Activated T-helper 1 cell treated with anti-CD3 and anti-CD28 coated beads, Interleukin-12 subunit alpha, Interleukin-12 subunit beta, Interleukin-2, Interleukin-4 antibody, amounts not matched to agents 30 ng/mL and 10 ng/mL and 1 ng/mL, durations not matched to agents 14 hours and 24 hours and 36 hours (primary cell): ENCODE data around the gene DIP2B. TPM values are rescaled to one million over a fixed set of nuclear protein-coding genes. Genes with fewer than 3 reads are reported as not detected.
"Not testable (repeated sequence)": the region's sequence is repeated elsewhere in the genome, so short reads cannot be mapped to it uniquely, and the experiment has no call there.

ENCODE experiments used
- DNase-seq: peaks from one replicate; pipeline ENCODE4 v3.0.0; 2021; ENCODE audit warnings: low spot score
- H3K27ac Mint-ChIP-seq: one replicate; pipeline ENCODE4 v1.8.0; 2021; ENCODE audit warnings: mild to moderate bottlenecking, mixed read lengths
- H3K27me3 Mint-ChIP-seq: one replicate; pipeline ENCODE4 v1.8.0; 2022; ENCODE audit warnings: mild to moderate bottlenecking, moderate library complexity, mixed read lengths; ENCODE audit not compliant: insufficient read depth
- H3K36me3 Mint-ChIP-seq: one replicate; pipeline ENCODE4 v1.8.0; 2021; ENCODE audit warnings: low read depth, mixed read lengths
- H3K4me1 Mint-ChIP-seq: one replicate; pipeline ENCODE4 v1.8.0; 2021; ENCODE audit warnings: low read depth, mixed read lengths
- H3K4me3 Mint-ChIP-seq: one replicate; pipeline ENCODE4 v1.8.0; 2021; ENCODE audit warnings: mild to moderate bottlenecking, moderate library complexity, mixed read lengths
- H3K9me3 Mint-ChIP-seq: one replicate; pipeline ENCODE4 v1.8.0; 2021; ENCODE audit warnings: mixed read lengths
- intact Hi-C: fragments of 100-400 bp; cut with micrococcal nuclease; formaldehyde crosslinking; loops from one replicate; pipeline ENCODE4 v1.15.1; 2024
- total RNA-seq: library from RNA; stranded (reverse); gene quantifications from 2 replicates; pipeline ENCODE4 v1.2.3, GENCODE V29; 2022

The DIP2B gene, protein sequence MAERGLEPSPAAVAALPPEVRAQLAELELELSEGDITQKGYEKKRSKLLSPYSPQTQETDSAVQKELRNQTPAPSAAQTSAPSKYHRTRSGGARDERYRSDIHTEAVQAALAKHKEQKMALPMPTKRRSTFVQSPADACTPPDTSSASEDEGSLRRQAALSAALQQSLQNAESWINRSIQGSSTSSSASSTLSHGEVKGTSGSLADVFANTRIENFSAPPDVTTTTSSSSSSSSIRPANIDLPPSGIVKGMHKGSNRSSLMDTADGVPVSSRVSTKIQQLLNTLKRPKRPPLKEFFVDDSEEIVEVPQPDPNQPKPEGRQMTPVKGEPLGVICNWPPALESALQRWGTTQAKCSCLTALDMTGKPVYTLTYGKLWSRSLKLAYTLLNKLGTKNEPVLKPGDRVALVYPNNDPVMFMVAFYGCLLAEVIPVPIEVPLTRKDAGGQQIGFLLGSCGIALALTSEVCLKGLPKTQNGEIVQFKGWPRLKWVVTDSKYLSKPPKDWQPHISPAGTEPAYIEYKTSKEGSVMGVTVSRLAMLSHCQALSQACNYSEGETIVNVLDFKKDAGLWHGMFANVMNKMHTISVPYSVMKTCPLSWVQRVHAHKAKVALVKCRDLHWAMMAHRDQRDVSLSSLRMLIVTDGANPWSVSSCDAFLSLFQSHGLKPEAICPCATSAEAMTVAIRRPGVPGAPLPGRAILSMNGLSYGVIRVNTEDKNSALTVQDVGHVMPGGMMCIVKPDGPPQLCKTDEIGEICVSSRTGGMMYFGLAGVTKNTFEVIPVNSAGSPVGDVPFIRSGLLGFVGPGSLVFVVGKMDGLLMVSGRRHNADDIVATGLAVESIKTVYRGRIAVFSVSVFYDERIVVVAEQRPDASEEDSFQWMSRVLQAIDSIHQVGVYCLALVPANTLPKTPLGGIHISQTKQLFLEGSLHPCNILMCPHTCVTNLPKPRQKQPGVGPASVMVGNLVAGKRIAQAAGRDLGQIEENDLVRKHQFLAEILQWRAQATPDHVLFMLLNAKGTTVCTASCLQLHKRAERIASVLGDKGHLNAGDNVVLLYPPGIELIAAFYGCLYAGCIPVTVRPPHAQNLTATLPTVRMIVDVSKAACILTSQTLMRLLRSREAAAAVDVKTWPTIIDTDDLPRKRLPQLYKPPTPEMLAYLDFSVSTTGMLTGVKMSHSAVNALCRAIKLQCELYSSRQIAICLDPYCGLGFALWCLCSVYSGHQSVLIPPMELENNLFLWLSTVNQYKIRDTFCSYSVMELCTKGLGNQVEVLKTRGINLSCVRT (N-terminal part only)
- total RNA-seq, result 26.7 and 27.6 TPM in 2 replicates

DNA sequence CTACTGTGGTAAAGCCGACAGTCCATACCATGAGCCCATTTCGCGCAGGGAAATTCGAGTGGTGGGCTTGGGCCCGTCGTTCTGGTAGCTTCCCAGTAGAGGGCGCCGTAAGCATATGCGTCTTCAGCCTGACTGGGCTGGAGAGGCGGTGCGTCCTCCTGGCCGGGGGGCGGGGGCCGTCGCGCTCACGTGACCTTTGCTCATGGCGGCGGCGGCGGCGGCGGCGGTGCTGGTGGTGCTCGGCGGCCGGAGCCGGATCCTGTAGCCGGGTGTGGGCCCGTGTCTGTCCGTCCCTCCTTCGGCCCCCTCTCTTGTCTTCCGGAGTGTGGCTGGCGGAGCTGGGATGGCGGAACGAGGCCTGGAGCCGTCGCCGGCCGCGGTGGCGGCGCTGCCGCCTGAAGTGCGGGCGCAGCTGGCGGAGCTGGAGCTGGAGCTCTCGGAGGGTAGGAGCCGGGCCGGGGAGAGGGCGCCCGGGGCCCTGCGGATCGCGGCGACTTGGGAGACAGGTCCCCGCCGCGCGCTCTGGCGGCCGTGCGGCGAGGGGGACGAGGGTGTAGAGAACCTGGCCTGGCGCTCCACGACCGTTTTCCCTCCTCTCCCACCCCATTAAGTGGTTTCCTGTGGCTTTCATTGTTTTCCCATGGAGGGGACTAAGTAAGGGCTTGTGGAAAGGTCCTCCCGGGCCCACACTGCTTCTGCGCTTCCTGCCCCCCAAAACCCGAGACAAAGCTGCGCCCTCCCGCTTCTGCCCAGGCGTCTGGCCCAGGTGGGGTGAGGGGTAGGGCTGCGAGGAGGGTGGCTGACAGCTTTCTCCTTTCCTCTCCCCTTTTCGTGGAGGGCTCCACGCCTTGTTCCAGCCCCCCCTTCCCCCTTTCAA, at the start of gene DIP2B:
TSS of gene DIP2B (plus strand) at position 188 of the 877 bp plus-strand sequence. CDS start at position 344, 156 bp downstream.
- peaks cover 53% of the 10 kb centered on the region for H3K4me1 Mint-ChIP-seq
- peak; percentile 93 for DNase-seq
- intact Hi-C loops, result loop anchor here (1.0 to 10.0 kb wide), 8 partner anchors 12 to 820 kb away; partner anchors contain the start of genes ATF1 and BIN2
- peaks cover 5% of the 10 kb centered on the region for H3K36me3 Mint-ChIP-seq
- H3K4me3 Mint-ChIP-seq, result peak within 1 kb of the TSS; percentile 95
- H3K9me3 Mint-ChIP-seq, result no peaks in the 10 kb centered on the region
- H3K27me3 Mint-ChIP-seq, result peaks cover 2% of the 10 kb centered on the region
- peak within 1 kb of the TSS; percentile 95 for H3K27ac Mint-ChIP-seq

DNA sequence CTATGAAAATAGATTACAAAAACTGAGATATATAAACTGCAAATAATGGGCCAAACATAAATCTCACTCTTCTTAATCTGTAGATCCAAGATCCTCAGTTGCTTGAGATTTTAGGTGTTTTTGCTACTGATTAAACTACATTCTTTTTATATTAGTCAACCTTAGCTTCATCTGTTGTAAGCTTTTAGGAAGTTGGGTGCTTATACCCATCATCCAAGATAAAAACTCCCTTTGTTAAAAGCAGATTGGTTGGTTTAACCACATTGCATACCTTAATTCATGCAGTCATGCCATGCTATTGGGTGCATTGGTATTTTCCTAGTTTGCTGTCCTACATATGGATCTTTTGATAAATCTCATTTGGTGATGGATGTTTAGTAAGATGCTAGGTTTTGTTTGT, 46.2 kb upstream of the DIP2B start:
- no peaks in the 10 kb centered on the region for H3K27me3 Mint-ChIP-seq
- no peak overlapping the region for H3K27ac Mint-ChIP-seq
- H3K9me3 Mint-ChIP-seq, result no peaks in the 10 kb centered on the region
- peaks cover 30% of the 10 kb centered on the region for H3K36me3 Mint-ChIP-seq
- intact Hi-C loops, result no loop called here
- no peak overlapping the region for H3K4me3 Mint-ChIP-seq
- no peaks in the 10 kb centered on the region for H3K4me1 Mint-ChIP-seq
- no peak for DNase-seq

DNA sequence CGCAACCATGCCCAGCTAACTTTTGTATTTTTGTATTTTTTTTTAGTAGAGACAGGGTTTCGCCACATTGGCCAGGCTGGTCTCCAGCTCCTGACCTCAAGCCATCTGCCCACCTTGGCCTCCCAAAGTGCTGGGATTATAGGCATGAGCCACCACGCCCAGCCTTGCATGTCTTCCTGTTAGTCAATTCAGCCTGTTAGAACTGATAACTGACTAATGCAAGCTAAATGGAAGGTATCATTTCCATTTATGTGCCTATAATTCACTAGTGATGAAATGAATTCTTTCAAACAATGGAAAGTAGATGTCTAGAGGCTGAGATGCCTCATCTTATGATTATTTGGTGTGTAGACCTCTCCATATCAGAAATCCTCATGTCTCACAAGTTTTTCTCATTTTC, 37.3 kb upstream of the DIP2B start:
- Mint-ChIP-seq H3K4me3 (no peak overlapping the region), H3K27ac (peak overlapping the region; percentile 28), H3K4me1 (no peaks in the 10 kb centered on the region), H3K36me3 (peaks cover 52% of the 10 kb centered on the region), H3K27me3 (no peaks in the 10 kb centered on the region), H3K9me3 (peaks cover 5% of the 10 kb centered on the region)
- DNase-seq, result no peak
- intact Hi-C loops, result no loop called here

DNA sequence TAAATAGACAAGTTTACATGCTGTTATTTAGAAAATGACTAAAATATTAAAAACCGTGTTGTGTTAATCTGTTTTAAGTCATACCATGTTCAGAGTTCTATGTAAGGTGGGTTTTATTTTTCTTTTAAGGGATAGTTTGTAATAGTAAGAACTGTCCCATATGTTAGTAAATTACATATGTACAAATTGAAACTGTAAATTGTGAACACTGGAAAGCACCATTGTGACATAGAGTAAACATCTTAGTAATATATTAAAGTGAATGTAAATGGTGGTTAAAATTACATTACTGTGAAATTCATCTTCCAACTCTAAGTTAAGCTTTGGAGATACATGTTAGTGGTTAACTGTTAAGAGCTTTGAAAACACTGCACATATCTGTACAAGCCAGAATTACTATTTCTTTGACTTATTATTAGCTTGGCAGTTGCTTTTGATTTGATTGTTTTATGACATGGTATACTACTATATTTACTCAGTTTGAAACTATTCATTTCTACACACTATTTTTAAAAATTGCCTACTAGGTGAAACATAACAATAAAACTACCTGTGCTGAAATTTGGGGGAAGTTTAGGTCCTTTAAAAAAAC, 27.4 kb upstream of the DIP2B start:
- H3K4me3 Mint-ChIP-seq, result no peak overlapping the region
- H3K27me3 Mint-ChIP-seq, result no peaks in the 10 kb centered on the region
- no peaks in the 10 kb centered on the region for H3K4me1 Mint-ChIP-seq
- intact Hi-C loops, result no loop called here
- H3K27ac Mint-ChIP-seq, result no peak overlapping the region
- peaks cover 32% of the 10 kb centered on the region for H3K36me3 Mint-ChIP-seq
- H3K9me3 Mint-ChIP-seq, result no peaks in the 10 kb centered on the region
- DNase-seq, result no peak

DNA sequence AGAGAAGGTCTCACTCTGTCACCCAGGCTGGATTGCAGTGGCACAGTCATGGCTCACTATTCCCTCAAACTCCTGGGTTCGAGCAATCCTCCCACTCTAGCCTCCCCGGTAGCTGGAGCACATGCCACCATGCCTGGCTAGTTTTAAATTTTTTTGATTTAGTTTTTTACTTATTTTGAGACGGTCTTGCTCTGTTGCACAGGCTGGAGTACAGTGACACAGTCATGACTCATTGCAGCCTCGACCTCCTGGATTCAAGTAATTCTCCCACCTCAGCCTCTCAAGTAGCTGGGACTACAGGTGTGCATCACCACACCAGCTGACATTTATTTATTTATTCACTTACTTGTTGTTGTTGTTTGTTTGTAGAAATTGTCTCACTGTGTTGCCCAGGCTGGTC, 22.2 kb upstream of the DIP2B start:
- H3K9me3 Mint-ChIP-seq, result no peaks in the 10 kb centered on the region
- intact Hi-C loops, result no loop called here
- H3K4me3 Mint-ChIP-seq, result no peak overlapping the region
- H3K27me3 Mint-ChIP-seq, result no peaks in the 10 kb centered on the region
- no peak for DNase-seq
- H3K27ac Mint-ChIP-seq, result no peak overlapping the region
- peaks cover 6% of the 10 kb centered on the region for H3K36me3 Mint-ChIP-seq
- no peaks in the 10 kb centered on the region for H3K4me1 Mint-ChIP-seq

DNA sequence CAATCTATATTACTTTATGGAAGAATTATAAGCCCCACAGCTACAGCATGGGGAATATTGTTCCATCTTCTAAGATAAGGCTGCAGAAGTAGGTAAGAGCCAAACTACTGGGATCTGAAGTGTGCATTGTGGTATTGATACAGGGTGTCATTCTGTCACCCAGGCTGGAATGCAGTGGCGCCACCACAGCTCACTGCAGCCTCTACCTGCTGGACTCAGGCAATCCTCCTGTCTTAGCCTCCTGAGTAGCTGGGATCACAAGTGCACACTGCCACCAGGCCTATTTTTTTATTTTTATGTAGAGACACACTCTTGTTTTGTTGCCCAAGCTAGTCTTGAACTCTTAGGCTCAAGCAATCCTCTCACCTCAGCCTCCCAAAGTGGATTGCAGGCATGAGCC, 21.3 kb upstream of the DIP2B start:
- H3K36me3 Mint-ChIP-seq, result peaks cover 3% of the 10 kb centered on the region
- no peak overlapping the region for H3K27ac Mint-ChIP-seq
- intact Hi-C loops, result no loop called here
- no peaks in the 10 kb centered on the region for H3K9me3 Mint-ChIP-seq
- H3K27me3 Mint-ChIP-seq, result no peaks in the 10 kb centered on the region
- no peak overlapping the region for H3K4me3 Mint-ChIP-seq
- DNase-seq, result no peak
- H3K4me1 Mint-ChIP-seq, result no peaks in the 10 kb centered on the region

DNA sequence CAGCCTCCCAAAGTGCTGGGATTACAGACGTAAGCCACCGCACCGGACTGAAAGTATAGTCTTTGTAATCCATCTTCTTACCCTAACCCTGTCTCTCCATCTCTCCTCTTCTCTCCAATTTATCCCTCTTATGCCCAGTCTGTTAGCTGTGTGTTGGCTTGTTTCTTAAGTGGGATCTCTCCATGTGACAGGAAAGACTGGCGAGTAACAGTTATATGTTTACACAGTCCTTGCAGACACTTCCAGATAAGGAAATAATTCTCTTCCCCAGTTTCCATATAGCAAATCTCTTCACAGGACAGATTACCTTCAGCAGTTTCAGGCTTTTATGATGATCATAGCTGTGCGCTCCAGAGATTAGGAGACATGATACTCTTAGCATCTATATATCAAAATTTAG, 16.0 kb upstream of the DIP2B start:
- intact Hi-C loops, result no loop called here
- DNase-seq, result no peak
- Mint-ChIP-seq H3K27me3 (no peaks in the 10 kb centered on the region), H3K4me1 (no peaks in the 10 kb centered on the region), H3K4me3 (no peak overlapping the region), H3K36me3 (peaks cover 4% of the 10 kb centered on the region), H3K27ac (no peak overlapping the region), H3K9me3 (peaks cover 25% of the 10 kb centered on the region)

DNA sequence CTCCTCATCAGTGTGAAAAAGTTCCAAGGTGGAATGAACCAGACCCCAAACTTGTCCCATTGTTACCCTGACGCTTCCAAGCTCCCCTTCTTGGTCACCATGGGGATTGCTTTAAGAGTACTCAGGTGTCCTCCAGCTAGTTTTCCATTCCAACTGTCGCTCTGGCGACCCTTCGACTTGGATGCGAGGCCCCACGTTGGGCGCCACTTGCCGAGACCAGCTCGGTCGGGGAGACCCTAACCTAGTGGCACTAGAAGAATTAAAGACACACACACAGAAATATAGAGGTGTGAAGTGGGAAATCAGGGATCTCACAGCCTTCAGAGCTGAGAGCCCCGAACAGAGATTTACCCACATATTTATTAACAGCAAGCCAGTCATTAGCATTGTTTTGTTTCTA, 6.7 kb upstream of the DIP2B start:
- H3K4me1 Mint-ChIP-seq, intact Hi-C loops, H3K27ac Mint-ChIP-seq, H3K36me3 Mint-ChIP-seq, H3K4me3 Mint-ChIP-seq, DNase-seq, H3K27me3 Mint-ChIP-seq: not testable (repeated sequence)
- H3K9me3 Mint-ChIP-seq, result peaks cover 51% of the 10 kb centered on the region

DNA sequence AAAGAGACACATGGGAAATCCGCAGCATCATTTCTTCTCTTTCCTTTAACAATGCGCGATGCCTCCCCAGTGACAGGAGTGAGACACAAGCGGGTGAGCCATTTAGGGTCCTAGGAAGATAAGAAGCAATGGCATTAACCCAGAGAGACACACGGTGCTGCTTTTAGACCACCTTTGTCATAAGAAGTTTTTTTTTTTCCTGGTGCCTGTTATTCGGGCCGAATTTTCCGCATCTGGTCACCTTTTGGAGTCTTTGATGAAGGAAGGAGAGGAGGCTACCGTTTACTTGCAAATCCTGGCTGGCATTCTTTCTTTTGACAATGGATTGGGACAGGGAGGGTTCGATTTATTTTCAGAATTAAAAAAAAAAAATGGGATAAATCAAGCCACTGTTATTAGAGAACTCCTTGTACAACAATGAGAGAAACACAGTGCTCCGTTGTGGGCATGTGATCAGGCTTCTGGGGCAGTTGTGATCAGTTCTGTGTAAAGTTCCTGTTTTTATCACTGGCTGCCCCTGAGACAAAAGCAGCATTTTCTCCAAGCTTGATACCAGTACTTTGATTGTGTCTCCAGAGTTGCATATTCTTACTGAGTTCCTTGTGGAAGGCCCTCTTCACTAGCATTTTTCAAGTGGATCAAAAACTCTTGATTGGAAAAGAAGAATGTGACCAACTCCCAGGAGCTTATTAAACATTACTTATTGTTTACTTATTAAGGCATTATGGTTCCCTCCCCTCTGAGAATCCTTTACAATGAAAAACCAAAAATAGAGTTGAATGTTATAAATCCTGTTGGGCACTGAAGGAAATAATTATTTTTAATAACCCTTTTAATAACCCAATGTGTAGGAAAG, 1.1 kb downstream of the DIP2B start:
- Mint-ChIP-seq H3K4me3 (peak overlapping the region; percentile 95), H3K9me3 (no peaks in the 10 kb centered on the region), H3K36me3 (peaks cover 5% of the 10 kb centered on the region), H3K27me3 (peaks cover 2% of the 10 kb centered on the region), H3K27ac (peak overlapping the region; percentile 95), H3K4me1 (peaks cover 53% of the 10 kb centered on the region)
- DNase-seq, result no peak
- intact Hi-C loops, result loop anchor here (1.0 to 10.0 kb wide), 5 partner anchors 11 to 819 kb away; partner anchors contain the start of genes ATF1 and BIN2

DNA sequence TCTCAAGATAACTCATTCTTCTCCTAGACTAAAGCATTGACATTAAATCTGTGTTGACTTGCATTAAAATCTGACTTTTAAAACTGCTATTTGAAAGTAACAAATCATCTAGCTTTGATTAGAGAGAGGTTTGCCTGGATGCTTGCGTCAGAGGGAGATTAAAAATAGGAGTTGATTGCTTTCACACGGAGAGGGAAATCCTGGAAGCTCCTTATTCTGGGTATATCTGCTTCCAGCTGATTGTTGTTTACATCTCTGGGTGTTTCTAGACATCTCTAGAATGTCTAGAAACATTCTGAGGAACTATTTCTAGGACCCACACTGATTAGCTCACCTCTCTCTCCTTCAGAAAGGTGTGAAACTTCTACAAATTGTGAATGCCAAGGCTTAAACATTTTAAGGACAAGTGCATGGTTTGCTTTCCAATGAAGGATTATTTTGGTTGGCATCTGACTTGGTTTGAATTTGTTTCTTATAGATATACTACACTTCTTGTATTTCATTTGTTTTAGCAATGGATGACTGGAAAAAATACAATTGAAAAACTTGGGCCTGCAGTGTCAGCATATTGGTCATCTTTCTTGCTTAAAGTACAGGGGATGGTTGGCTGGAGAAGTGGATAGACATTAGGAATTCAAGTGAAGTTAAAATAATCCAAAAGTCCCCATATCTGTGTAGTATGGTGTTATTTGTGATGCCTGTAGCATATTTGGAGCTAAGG, 2.1 kb downstream of the DIP2B start:
- intact Hi-C loops, result loop anchor here (10.0 kb wide), 3 partner anchors 258 to 818 kb away; partner anchors contain the start of genes ATF1 and BIN2
- H3K27ac Mint-ChIP-seq, result peak overlapping the region; percentile 59
- peaks cover 5% of the 10 kb centered on the region for H3K36me3 Mint-ChIP-seq
- H3K9me3 Mint-ChIP-seq, result no peaks in the 10 kb centered on the region
- H3K4me3 Mint-ChIP-seq, result peak overlapping the region; percentile 95
- DNase-seq, result no peak
- H3K27me3 Mint-ChIP-seq, result peaks cover 2% of the 10 kb centered on the region
- peaks cover 53% of the 10 kb centered on the region for H3K4me1 Mint-ChIP-seq
